Natural killer cell (primary cell): ENCODE results near the gene EREG. TPM values are rescaled to one million over a fixed set of nuclear protein-coding genes. Genes with fewer than 3 reads are reported as not detected.

Source experiments
- ATAC-seq, 3 donors: fragments of 150-1000 bp in 2 of 3; fragments of 200-7000 bp in 1 of 3; cut with Tn5 transposase; 1 replicate in 1 of 3; 2 replicates in 2 of 3; pipeline ENCODE4 v1.10.0; 2021; ENCODE audit warnings: mild to moderate bottlenecking in 2 of 3, moderate library complexity in 2 of 3
- DNase-seq, 2 donors: peaks; one replicate each; pipeline versions ENCODE4 v3.0.0 to v3.0.0-alpha.2; 2013 to 2021; ENCODE audit warnings: mixed read lengths in 1 of 2
- H3K27ac ChIP-seq: one replicate; pipeline ENCODE4 v1.5.1; 2013; ENCODE audit warnings: mild to moderate bottlenecking, low read length
- H3K27me3 ChIP-seq: one replicate; pipeline ENCODE4 v1.6.1; 2013; ENCODE audit warnings: low read length; ENCODE audit not compliant: control insufficient read depth, insufficient read depth
- H3K36me3 ChIP-seq: one replicate; pipeline ENCODE4 v1.6.1; 2013; ENCODE audit warnings: low read length; ENCODE audit not compliant: control insufficient read depth, insufficient read depth
- H3K4me1 ChIP-seq: one replicate; pipeline ENCODE4 v1.6.1; 2013; ENCODE audit warnings: low read length; ENCODE audit not compliant: control insufficient read depth, insufficient read depth
- H3K4me3 ChIP-seq: one replicate; pipeline ENCODE4 v1.5.1; 2013; ENCODE audit warnings: low read length
- H3K9me3 ChIP-seq: one replicate; pipeline ENCODE4 v1.6.1; 2013; ENCODE audit warnings: low read length; ENCODE audit not compliant: control insufficient read depth, insufficient read depth
- H3K27ac Mint-ChIP-seq, 2 donors: one replicate each; pipeline ENCODE4 v1.8.0; 2022; ENCODE audit warnings: mild to moderate bottlenecking in 2 of 2, mixed read lengths in 2 of 2, moderate library complexity in 1 of 2
- H3K27me3 Mint-ChIP-seq, 2 donors: one replicate each; pipeline ENCODE4 v1.8.0; 2022; ENCODE audit warnings: low read depth in 2 of 2, mixed read lengths in 2 of 2
- H3K36me3 Mint-ChIP-seq: one replicate; pipeline ENCODE4 v1.8.0; 2022; ENCODE audit warnings: mixed read lengths
- H3K4me1 Mint-ChIP-seq, 2 donors: one replicate each; pipeline ENCODE4 v1.8.0; 2022; ENCODE audit warnings: mixed read lengths in 2 of 2
- H3K4me3 Mint-ChIP-seq: one replicate; pipeline ENCODE4 v1.8.0; 2022; ENCODE audit warnings: mild to moderate bottlenecking, moderate library complexity, mixed read lengths
- H3K9me3 Mint-ChIP-seq, 2 donors: one replicate each; pipeline ENCODE4 v1.8.0; 2022; ENCODE audit warnings: mixed read lengths in 2 of 2
- WGBS: methylation state at CpG from one replicate; pipeline ENCODE4 v1.1.7; 2013; ENCODE audit warnings: missing lambda C conversion rate; ENCODE audit not compliant: insufficient coverage; 5-methylcytosine and 5-hydroxymethylcytosine counted together
- intact Hi-C: fragments of 100-400 bp; cut with micrococcal nuclease; formaldehyde crosslinking; loops from one replicate; pipeline ENCODE4 v1.14.2; 2022
- total RNA-seq, 4 donors: library from RNA; stranded (reverse); fragments of 120-200 nt in 1 of 4; gene quantifications; one replicate each; pipeline versions ENCODE4 v1.2.3 to v1.2.4, GENCODE V29; 2013 to 2022
- TF ChIP-seq, protein P1 (sequence below): fragments of 200-600 bp; IDR thresholded peaks from one replicate; pipeline ENCODE4 v1.8.0; 2022; ENCODE audit warnings: antibody characterized with exemption

The EREG gene
- total RNA-seq, 3 donors from 2014 or later (not counting 1 experiment from before 2014, with no cell fraction given), result 2.3 to 23.3 (median 6.4) TPM

DNA sequence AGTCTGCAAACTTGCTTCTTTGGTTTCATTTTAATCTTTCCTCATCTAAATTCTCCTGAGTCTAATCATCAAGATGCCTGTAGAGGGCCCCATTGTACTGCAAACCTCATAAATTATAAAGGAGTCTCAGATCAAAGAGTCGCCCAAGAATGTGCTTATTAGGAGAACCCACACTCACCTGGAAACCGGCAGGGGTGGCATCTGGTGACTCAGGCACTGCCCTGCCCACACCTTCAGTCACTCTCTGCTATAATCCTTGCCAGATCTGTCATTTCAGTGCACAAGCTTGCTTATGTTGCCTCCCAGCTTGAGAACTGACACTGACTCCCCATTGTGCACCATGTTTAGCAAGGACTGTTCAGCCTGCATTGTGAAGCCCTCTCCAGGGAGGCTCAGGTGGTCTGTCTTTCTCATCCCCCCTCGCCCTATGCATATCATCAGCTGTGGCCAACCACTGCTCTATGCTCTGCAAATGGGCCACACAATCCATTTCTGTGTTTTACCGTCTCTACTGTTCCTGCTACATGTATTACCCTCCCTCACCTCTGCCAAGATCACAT is 44.3 kb upstream of the EREG start:
- no peaks in the 10 kb centered on the region for H3K9me3 Mint-ChIP-seq
- DNase-seq (peak in 1 of 2 donors; percentile 49), ATAC-seq (peak in 2 of 3 donors; percentile 30 to 33)
- no peaks in the 10 kb centered on the region for H3K4me1 ChIP-seq
- no peak overlapping the region for H3K27ac ChIP-seq
- WGBS, result 32% methylated on average over 4 of the region's 4 CpGs
- intact Hi-C loops, result no loop called here
- TF ChIP-seq, protein P1, sequence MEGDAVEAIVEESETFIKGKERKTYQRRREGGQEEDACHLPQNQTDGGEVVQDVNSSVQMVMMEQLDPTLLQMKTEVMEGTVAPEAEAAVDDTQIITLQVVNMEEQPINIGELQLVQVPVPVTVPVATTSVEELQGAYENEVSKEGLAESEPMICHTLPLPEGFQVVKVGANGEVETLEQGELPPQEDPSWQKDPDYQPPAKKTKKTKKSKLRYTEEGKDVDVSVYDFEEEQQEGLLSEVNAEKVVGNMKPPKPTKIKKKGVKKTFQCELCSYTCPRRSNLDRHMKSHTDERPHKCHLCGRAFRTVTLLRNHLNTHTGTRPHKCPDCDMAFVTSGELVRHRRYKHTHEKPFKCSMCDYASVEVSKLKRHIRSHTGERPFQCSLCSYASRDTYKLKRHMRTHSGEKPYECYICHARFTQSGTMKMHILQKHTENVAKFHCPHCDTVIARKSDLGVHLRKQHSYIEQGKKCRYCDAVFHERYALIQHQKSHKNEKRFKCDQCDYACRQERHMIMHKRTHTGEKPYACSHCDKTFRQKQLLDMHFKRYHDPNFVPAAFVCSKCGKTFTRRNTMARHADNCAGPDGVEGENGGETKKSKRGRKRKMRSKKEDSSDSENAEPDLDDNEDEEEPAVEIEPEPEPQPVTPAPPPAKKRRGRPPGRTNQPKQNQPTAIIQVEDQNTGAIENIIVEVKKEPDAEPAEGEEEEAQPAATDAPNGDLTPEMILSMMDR, result no peak
- H3K9me3 ChIP-seq, result no peaks in the 10 kb centered on the region
- H3K4me3 Mint-ChIP-seq, result no peak overlapping the region
- H3K4me1 Mint-ChIP-seq, result peaks cover 0 to 4% of the 10 kb centered on the region in 2 donors
- no peak overlapping the region for H3K4me3 ChIP-seq
- no peaks in the 10 kb centered on the region for H3K36me3 Mint-ChIP-seq
- H3K27me3 ChIP-seq, result no peaks in the 10 kb centered on the region
- peaks cover 3 to 10% of the 10 kb centered on the region in 2 donors for H3K27me3 Mint-ChIP-seq
- H3K36me3 ChIP-seq, result no peaks in the 10 kb centered on the region
- no peak overlapping the region for H3K27ac Mint-ChIP-seq

DNA sequence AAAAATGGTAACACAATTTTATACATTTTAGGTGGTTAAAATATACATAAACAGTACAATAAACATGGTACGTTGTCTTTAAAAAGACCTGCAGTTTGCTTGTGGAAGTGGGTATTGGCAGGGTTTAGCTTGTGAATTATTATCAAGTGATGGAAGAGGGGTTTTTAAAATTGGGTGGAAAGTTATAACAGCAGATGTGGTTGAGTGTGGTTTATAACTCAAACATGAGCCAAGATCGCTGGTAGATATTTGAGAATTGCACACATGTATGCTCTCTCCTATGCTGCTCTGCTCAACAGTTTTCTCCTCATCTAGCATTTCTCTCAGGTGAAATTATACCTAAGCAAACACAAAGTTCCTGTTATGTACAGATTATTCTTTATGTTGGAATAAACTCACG is 42.6 kb upstream of the EREG start:
- WGBS, result no CpG with 5 or more reads among the region's 3 CpGs

DNA sequence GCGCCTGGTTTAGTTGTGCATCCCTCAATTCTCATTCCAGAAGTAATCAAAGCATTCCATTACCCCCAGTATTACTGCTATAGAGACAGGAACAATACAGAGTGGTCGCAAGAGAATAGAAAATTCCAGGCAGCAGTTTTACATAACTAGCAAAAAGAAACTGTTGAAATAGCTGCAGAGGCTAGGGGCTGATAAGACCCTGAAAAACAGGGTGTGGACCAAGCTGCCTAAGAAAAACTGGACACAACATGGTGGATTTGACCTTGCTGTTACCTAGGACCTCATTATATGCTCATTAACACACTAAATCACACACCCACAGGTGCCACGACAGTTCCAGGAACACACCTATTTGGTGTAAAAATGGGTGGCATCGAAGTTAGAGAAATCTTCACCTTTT is 41.3 kb upstream of the EREG start:
- H3K27ac ChIP-seq, result no peak overlapping the region
- no peaks in the 10 kb centered on the region for H3K27me3 ChIP-seq
- Mint-ChIP-seq H3K4me3 (no peak overlapping the region), H3K36me3 (no peaks in the 10 kb centered on the region), H3K9me3 (no peaks in the 10 kb centered on the region), H3K27me3 (peaks cover 5 to 21% of the 10 kb centered on the region in 2 donors), H3K4me1 (peaks cover 0 to 4% of the 10 kb centered on the region in 2 donors), H3K27ac (no peak overlapping the region)
- DNase-seq (no peak), ATAC-seq (no peak)
- no peak overlapping the region for H3K4me3 ChIP-seq
- no peaks in the 10 kb centered on the region for H3K9me3 ChIP-seq
- no peaks in the 10 kb centered on the region for H3K36me3 ChIP-seq
- 91% methylated on average over 2 of the region's 4 CpGs for WGBS
- TF ChIP-seq, protein P1, result no peak
- no peaks in the 10 kb centered on the region for H3K4me1 ChIP-seq
- intact Hi-C loops, result no loop called here

More for the DNA sequence above, 42.6 kb upstream of the EREG start:
- no peaks in the 10 kb centered on the region for H3K9me3 ChIP-seq
- no peak for DNase-seq
- no peak overlapping the region for H3K27ac Mint-ChIP-seq
- H3K4me3 ChIP-seq, result no peak overlapping the region
- H3K4me3 Mint-ChIP-seq, result no peak overlapping the region
- no peaks in the 10 kb centered on the region for H3K4me1 ChIP-seq
- H3K36me3 ChIP-seq, result no peaks in the 10 kb centered on the region
- H3K9me3 Mint-ChIP-seq, result no peaks in the 10 kb centered on the region
- no peak overlapping the region for H3K27ac ChIP-seq
- peaks cover 0 to 4% of the 10 kb centered on the region in 2 donors for H3K4me1 Mint-ChIP-seq
- TF ChIP-seq, protein P1, result no peak
- H3K36me3 Mint-ChIP-seq, result no peaks in the 10 kb centered on the region
- no peaks in the 10 kb centered on the region for H3K27me3 ChIP-seq
- H3K27me3 Mint-ChIP-seq, result peaks cover 3 to 10% of the 10 kb centered on the region in 2 donors
- ATAC-seq, result no peak
- intact Hi-C loops, result no loop called here

DNA sequence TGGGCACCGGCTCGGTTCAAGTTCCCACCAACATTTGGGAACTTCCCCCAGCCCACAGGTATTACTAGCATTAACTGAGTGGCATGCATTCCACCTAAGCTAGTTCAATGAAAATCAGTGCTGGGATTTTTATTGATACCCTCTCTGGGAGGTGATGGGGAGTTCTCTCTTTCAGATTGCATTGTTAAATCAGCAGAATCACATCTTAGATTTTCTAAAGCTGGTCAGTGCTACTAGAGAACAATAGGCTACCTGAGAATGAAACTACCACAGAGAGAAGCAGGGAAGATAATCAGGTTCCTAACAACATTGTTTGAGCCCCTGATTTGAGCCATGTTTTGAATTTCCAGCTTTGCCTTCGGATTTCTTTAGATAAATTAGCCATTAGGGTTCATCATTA is 40.7 kb upstream of the EREG start:
- Histone ChIP-seq H3K4me1 (no peaks in the 10 kb centered on the region), H3K27ac (no peak overlapping the region), H3K9me3 (no peaks in the 10 kb centered on the region), H3K27me3 (no peaks in the 10 kb centered on the region), H3K36me3 (no peaks in the 10 kb centered on the region), H3K4me3 (no peak overlapping the region)
- DNase-seq, result no peak
- H3K4me3 Mint-ChIP-seq, result no peak overlapping the region
- H3K36me3 Mint-ChIP-seq, result no peaks in the 10 kb centered on the region
- WGBS, result 54% methylated on average over 3 of the region's 3 CpGs
- no peaks in the 10 kb centered on the region for H3K9me3 Mint-ChIP-seq
- ATAC-seq, result no peak
- intact Hi-C loops, result no loop called here
- no peak overlapping the region for H3K27ac Mint-ChIP-seq
- H3K27me3 Mint-ChIP-seq, result peaks cover 8 to 27% of the 10 kb centered on the region in 2 donors
- TF ChIP-seq, protein P1, result no peak
- peaks cover 0 to 4% of the 10 kb centered on the region in 2 donors for H3K4me1 Mint-ChIP-seq
